GM12878 (cell line): Measurements from ENCODE around the gene SATB1.

Source experiments
- CBFB ChIP-seq: IDR thresholded peaks from 2 replicates; pipeline ENCODE4 v1.6.1; 2016; ENCODE audit warnings: antibody characterized with exemption, low read depth
- EZH2 ChIP-seq: IDR thresholded peaks from 2 replicates; pipeline ENCODE4 v1.6.1; 2012; ENCODE audit warnings: low read depth, mild to moderate bottlenecking, control low read depth, inconsistent platforms, low read length, borderline replicate concordance; ENCODE audit not compliant: control insufficient read depth
- SIX5 ChIP-seq: IDR thresholded peaks from 2 replicates; pipeline ENCODE4 v1.6.1; 2011; ENCODE audit warnings: mild to moderate bottlenecking, low read depth, low read length, moderate library complexity; ENCODE audit not compliant: severe bottlenecking

DNA sequence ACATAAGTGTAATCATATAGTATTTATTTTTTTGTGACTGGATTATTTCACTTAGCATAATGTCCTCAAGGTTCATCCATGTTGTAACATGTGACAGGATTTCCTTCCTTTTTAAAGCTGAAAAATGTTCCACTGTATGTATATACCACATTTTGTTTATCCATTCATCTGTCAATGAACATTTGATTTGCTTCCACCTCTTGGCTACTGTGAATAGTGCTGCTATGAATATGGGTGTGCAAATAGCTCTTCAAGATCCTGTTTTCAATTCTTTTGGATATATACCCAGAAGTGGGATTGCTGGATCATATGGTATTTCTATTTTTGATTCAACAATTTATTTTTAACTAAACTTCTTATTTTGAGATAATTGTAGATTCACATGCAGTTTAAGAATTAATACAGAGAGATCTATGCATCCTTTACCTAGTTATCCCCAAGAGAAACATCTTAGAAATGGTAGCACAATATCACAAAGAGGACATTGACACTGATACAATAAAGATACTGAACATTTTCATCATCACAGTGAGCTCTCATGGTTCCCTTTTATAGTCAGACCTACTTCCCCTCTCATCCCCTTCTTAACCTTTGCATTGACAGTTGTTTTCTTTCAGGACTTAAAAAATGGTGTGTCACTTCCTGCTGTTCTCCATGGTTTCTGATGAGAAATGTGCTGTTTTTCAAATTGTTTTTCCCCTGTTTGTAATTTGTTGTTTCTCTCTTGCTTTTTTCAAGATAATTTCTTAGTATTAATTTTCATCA is 90.1 kb downstream of the SATB1 start:
- TF ChIP-seq EZH2 (no peak), SIX5 (no peak), CBFB (no peak)
